K562 (cell line): ENCODE measurements around the gene ZBTB46. TPM values are rescaled to one million over a fixed set of nuclear protein-coding genes. Genes with fewer than 3 reads are reported as not detected.

ENCODE experiments used
- AFF4 ChIP-seq: sonication (generic); formaldehyde crosslinking; IDR thresholded peaks from 2 replicates; pipeline ENCODE4 v1.8.0; 2023; ENCODE audit warnings: mild to moderate bottlenecking, missing genetic modification reagents
- BHLHE40 ChIP-seq: IDR thresholded peaks from 2 replicates; pipeline ENCODE4 v1.6.1; 2011; ENCODE audit warnings: low read length, improper control_type of control experiment
- CBX2 ChIP-seq: fragments of 200-600 bp; sonication (generic); IDR thresholded peaks from one replicate; pipeline ENCODE4 v1.6.1; 2012; ENCODE audit warnings: mild to moderate bottlenecking, low read length, inconsistent platforms; ENCODE audit not compliant: insufficient read depth, poor library complexity, severe bottlenecking
- EP300 ChIP-seq: IDR thresholded peaks from 2 replicates; pipeline ENCODE4 v1.6.1; 2012; ENCODE audit warnings: low read length, improper control_type of control experiment
- EWSR1 ChIP-seq: fragments of 450-650 bp; IDR thresholded peaks from 2 replicates; pipeline ENCODE4 v1.6.1; 2018; ENCODE audit warnings: borderline replicate concordance, mild to moderate bottlenecking, low read depth, moderate library complexity; ENCODE audit not compliant: partially characterized antibody
- GTF2E2 ChIP-seq: fragments of 200-800 bp; sonication (Bioruptor generic); IDR thresholded peaks from 2 replicates; pipeline ENCODE4 v1.6.1; 2016; ENCODE audit warnings: missing genetic modification characterization, missing compliant biosample characterization
- HCFC1 ChIP-seq: IDR thresholded peaks from 2 replicates; pipeline ENCODE4 v1.6.1; 2012; ENCODE audit warnings: low read depth, low read length, improper control_type of control experiment
- HMG20A ChIP-seq: fragments of 450-650 bp; formaldehyde crosslinking; conservative IDR thresholded peaks from 2 replicates; pipeline ENCODE4 v1.4.0; 2020; ENCODE audit warnings: mild to moderate bottlenecking, mixed read lengths
- MIER1 ChIP-seq: fragments of 450-650 bp; IDR thresholded peaks from 2 replicates; pipeline ENCODE4 v1.6.1; 2016; ENCODE audit warnings: antibody characterized with exemption, mild to moderate bottlenecking, low read depth
- MNT ChIP-seq, 2 experiments: fragments of 450-650 bp; conservative IDR thresholded peaks; 2 replicates each; pipeline ENCODE4 v1.6.1; 2017; ENCODE audit warnings: mild to moderate bottlenecking in 2 of 2, moderate library complexity in 2 of 2
- POLR2G ChIP-seq: fragments of 200-400 bp; formaldehyde crosslinking; IDR thresholded peaks from 2 replicates; pipeline ENCODE4 v1.6.1; 2017; ENCODE audit warnings: low read depth, mild to moderate bottlenecking, antibody characterized with exemption, low read length, moderate library complexity
- RFX1 ChIP-seq: fragments of 450-650 bp; IDR thresholded peaks from 2 replicates; pipeline ENCODE4 v1.6.1; 2016; ENCODE audit warnings: mild to moderate bottlenecking, moderate library complexity
- SMC3 ChIP-seq: conservative IDR thresholded peaks from 2 replicates; pipeline ENCODE4 v1.6.1; 2011; ENCODE audit warnings: low read depth, low read length, improper control_type of control experiment; ENCODE audit not compliant: insufficient read depth
- SNRNP70 ChIP-seq: fragments of 200-400 bp; formaldehyde crosslinking; optimal IDR thresholded peaks from 2 replicates; pipeline ENCODE3; 2017; ENCODE audit warnings: low read depth, low read length
- SPI1 ChIP-seq: IDR thresholded peaks from 2 replicates; pipeline ENCODE4 v1.6.1; 2011; ENCODE audit warnings: low read depth, low read length, control low read depth, borderline replicate concordance
- TAL1 ChIP-seq: fragments of 450-650 bp; IDR thresholded peaks from 2 replicates; pipeline ENCODE4 v1.6.1; 2016; ENCODE audit warnings: mild to moderate bottlenecking
- U2AF2 ChIP-seq: fragments of 200-400 bp; formaldehyde crosslinking; optimal IDR thresholded peaks from 2 replicates; pipeline ENCODE3; 2017; ENCODE audit warnings: low read depth, mild to moderate bottlenecking, low read length
- ZBTB17 ChIP-seq: fragments of 450-650 bp; formaldehyde crosslinking; IDR thresholded peaks from 2 replicates; pipeline ENCODE4 v1.4.0; 2020; ENCODE audit warnings: mild to moderate bottlenecking
- ZKSCAN1 ChIP-seq: fragments of 150-350 bp; IDR thresholded peaks from 2 replicates; pipeline ENCODE4 v1.6.1; 2016; ENCODE audit warnings: low read depth, low read length
- ZNF134 ChIP-seq: fragments of 250-450 bp; sonication (Bioruptor Pico); conservative IDR thresholded peaks from 2 replicates; pipeline ENCODE4 v1.4.0; 2020
- ZNF551 ChIP-seq: fragments of 250-450 bp; sonication (Bioruptor Pico); IDR thresholded peaks from 2 replicates; pipeline ENCODE4 v1.5.0; 2021; ENCODE audit warnings: mild to moderate bottlenecking, moderate library complexity
- ZNF586 ChIP-seq: fragments of 450-650 bp; formaldehyde crosslinking; conservative IDR thresholded peaks from 2 replicates; pipeline ENCODE4 v1.4.0; 2020; ENCODE audit warnings: mild to moderate bottlenecking, moderate library complexity
- ZNF766 ChIP-seq: fragments of 200-800 bp; sonication (Bioruptor generic); conservative IDR thresholded peaks from 2 replicates; pipeline ENCODE4 v1.6.1; 2016; ENCODE audit warnings: missing genetic modification characterization, missing compliant biosample characterization
- ZNF778 ChIP-seq: fragments of 450-650 bp; formaldehyde crosslinking; IDR thresholded peaks from 2 replicates; pipeline ENCODE4 v1.4.0; 2020; ENCODE audit warnings: mild to moderate bottlenecking, moderate library complexity
- polyA plus RNA-seq, 8 experiments: library from polyadenylated mRNA; depleted of rRNA in 4 of 8; stranded (reverse) in 5 of 8; unstranded in 3 of 8; fragments of >200 nt; fragmentation: Nextera tagmentation in 2 of 8; fragmentation: Illumina TruSeq in 1 of 8; extraction: Ambion mirVana in 2 of 8; extraction: Trizol in 1 of 8; gene quantifications; 2 replicates each; pipeline versions ENCODE4 v1.2.1 to v1.2.3, GENCODE V29; 2011 to 2014; ENCODE audit warnings: inconsistent platforms in 1 of 8, missing spikeins in 1 of 8
- total RNA-seq, 7 experiments: library from RNA; depleted of rRNA in 6 of 7; stranded (reverse); fragments of >200 nt in 6 of 7; fragmentation: Illumina TruSeq in 2 of 7; extraction: Trizol in 2 of 7; gene quantifications; 2 replicates each; pipeline versions ENCODE4 v1.2.1 to v1.2.3, GENCODE V29; 2011 to 2021; ENCODE audit warnings: low replicate concordance in 1 of 7
- TF ChIP-seq, protein P1 (sequence below): conservative IDR thresholded peaks from 2 replicates; pipeline ENCODE4 v1.6.1; 2011; ENCODE audit warnings: low read depth, mild to moderate bottlenecking, low read length; ENCODE audit not compliant: control insufficient read depth

The ZBTB46 gene
- total and polyA plus RNA-seq, 9 of the 15 experiments (the other 6 are each of a cell fraction or from before 2014, with no cell fraction given) = 0.29 to 4.1 (median 1.1) TPM

- TF ChIP-seq SPI1 (no peak), SNRNP70 (no peak), HCFC1 (no peak), CBX2 (no peak), MNT (conservative IDR thresholded peaks at IDR 0.05) (no peak), RFX1 (no peak), TAL1 (0 out of 2 replicates have a peak, but pooled peaks have one; percentile 32), AFF4 (CRISPR knock-in tag) (no peak), U2AF2 (no peak), EWSR1 (no peak), ZKSCAN1 (no peak), BHLHE40 (no peak), GTF2E2 (tag) (no peak), EP300 (no peak), POLR2G (no peak), HMG20A (CRISPR knock-in tag) (no peak), MIER1 (peak; percentile 76; the same call in 1 of the 2 replicates), ZNF586 (CRISPR knock-in tag) (no peak), ZBTB17 (CRISPR knock-in tag) (no peak), ZNF134 (no peak), ZNF551 (CRISPR knock-in tag) (no peak), ZNF778 (CRISPR knock-in tag) (no peak), SMC3 (no peak), ZNF766 (CRISPR knock-in tag) (no peak)
- TF ChIP-seq, protein P1, sequence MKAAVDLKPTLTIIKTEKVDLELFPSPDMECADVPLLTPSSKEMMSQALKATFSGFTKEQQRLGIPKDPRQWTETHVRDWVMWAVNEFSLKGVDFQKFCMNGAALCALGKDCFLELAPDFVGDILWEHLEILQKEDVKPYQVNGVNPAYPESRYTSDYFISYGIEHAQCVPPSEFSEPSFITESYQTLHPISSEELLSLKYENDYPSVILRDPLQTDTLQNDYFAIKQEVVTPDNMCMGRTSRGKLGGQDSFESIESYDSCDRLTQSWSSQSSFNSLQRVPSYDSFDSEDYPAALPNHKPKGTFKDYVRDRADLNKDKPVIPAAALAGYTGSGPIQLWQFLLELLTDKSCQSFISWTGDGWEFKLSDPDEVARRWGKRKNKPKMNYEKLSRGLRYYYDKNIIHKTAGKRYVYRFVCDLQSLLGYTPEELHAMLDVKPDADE = no peak
These were observed 15.8 kb upstream of the ZBTB46 start (continued) for GRCh38 chr20:63846888-63847236.
